Fibroblast of the aortic adventitia (primary cell): ENCODE data around the gene CHIT1. TPM values are rescaled to one million over a fixed set of nuclear protein-coding genes. Genes with fewer than 3 reads are reported as not detected.
"Not testable (repeated sequence)": the region's sequence is repeated elsewhere in the genome, so short reads cannot be mapped to it uniquely, and the experiment has no call there.

Source experiments
- DNase-seq: peaks from one replicate; pipeline ENCODE4 v3.0.0-alpha.2; 2010; ENCODE audit warnings: low read depth
- H3K4me3 ChIP-seq: 2 replicates; pipeline ENCODE4 v1.5.1; 2011; ENCODE audit warnings: low read depth, mild to moderate bottlenecking, control low read depth, low read length, moderate library complexity
- CTCF ChIP-seq: IDR thresholded peaks from 2 replicates; pipeline ENCODE4 v1.5.1; 2011; ENCODE audit warnings: mild to moderate bottlenecking, low read length, control low read depth, inconsistent platforms; ENCODE audit not compliant: insufficient read depth
- total RNA-seq: library from RNA; depleted of rRNA; stranded (reverse); fragments of >200 nt; gene quantifications from 2 replicates; pipeline ENCODE4 v1.2.3, GENCODE V29; 2012; ENCODE audit warnings: low replicate concordance

Gene CHIT1
- total RNA-seq, 1 donor = not detected

GRCh38 chr1:203271018-203271743, 41.7 kb upstream of the CHIT1 start:
- no peak for TF ChIP-seq CTCF
- peak; percentile 75 for DNase-seq
- H3K4me3 ChIP-seq = no peak overlapping the region

GRCh38 chr1:203270448-203270847, 41.0 kb upstream of the CHIT1 start:
- DNase-seq = no peak
- H3K4me3 ChIP-seq = no peak overlapping the region
- TF ChIP-seq CTCF = no peak

- TF ChIP-seq CTCF = no peak
- no peak overlapping the region for H3K4me3 ChIP-seq
- DNase-seq = no peak
Observed at GRCh38 chr1:203269654-203270020, 40.2 kb upstream of the CHIT1 start.

GRCh38 chr1:203268901-203269653, 39.6 kb upstream of the CHIT1 start:
- no peak overlapping the region for H3K4me3 ChIP-seq
- peak; percentile 83 for DNase-seq
- peak; percentile 93 for TF ChIP-seq CTCF

- TF ChIP-seq CTCF = no peak
- H3K4me3 ChIP-seq = peak overlapping the region; percentile 77
- no peak for DNase-seq
Observed at GRCh38 chr1:203267912-203268311, 38.4 kb upstream of the CHIT1 start.

- DNase-seq = peak; percentile 91
- TF ChIP-seq CTCF = peak; percentile 96
- H3K4me3 ChIP-seq = peak overlapping the region; percentile 77
Observed at GRCh38 chr1:203267347-203267846, 37.9 kb upstream of the CHIT1 start.

GRCh38 chr1:203266140-203266539, 36.7 kb upstream of the CHIT1 start:
- H3K4me3 ChIP-seq, DNase-seq: not testable (repeated sequence)
